Heart right ventricle (tissue), 16 donors: Measurements from ENCODE around the gene ERMARD. TPM values are rescaled to one million over a fixed set of nuclear protein-coding genes. Genes with fewer than 3 reads are reported as not detected.

Source experiments
- ATAC-seq, 8 donors: fragments of 200-7000 bp; cut with Tn5 transposase; one replicate each; pipeline ENCODE4 v1.9.1; 2020; ENCODE audit warnings: mild to moderate bottlenecking in 8 of 8, moderate library complexity in 8 of 8, moderate number of reproducible peaks in 1 of 8
- DNase-seq, 2 donors: peaks; one replicate each; pipeline ENCODE4 v3.0.0-alpha.2; 2020
- H3K27ac ChIP-seq, 10 donors: fragments of 200-600 bp; sonication (generic) in 2 of 10; one replicate each; pipeline versions ENCODE4 v1.5.0 to v1.8.0; 2020 to 2022; ENCODE audit warnings: mild to moderate bottlenecking in 3 of 10
- H3K27me3 ChIP-seq, 7 donors: fragments of 200-600 bp; one replicate each; pipeline ENCODE4 v1.8.0; 2021 to 2022; ENCODE audit warnings: mild to moderate bottlenecking in 2 of 7
- H3K36me3 ChIP-seq, 9 donors: fragments of 200-600 bp; sonication (generic) in 1 of 9; one replicate each; pipeline versions ENCODE4 v1.5.0 to v1.8.0; 2020 to 2022; ENCODE audit warnings: mild to moderate bottlenecking in 2 of 9
- H3K4me1 ChIP-seq, 9 donors: fragments of 200-600 bp; sonication (generic) in 1 of 9; one replicate each; pipeline versions ENCODE4 v1.5.0 to v1.8.0; 2020 to 2022; ENCODE audit warnings: mild to moderate bottlenecking in 4 of 9
- H3K4me3 ChIP-seq, 10 donors: fragments of 200-600 bp; sonication (generic) in 2 of 10; one replicate each; pipeline versions ENCODE4 v1.5.0 to v1.8.0; 2020 to 2022; ENCODE audit warnings: mild to moderate bottlenecking in 7 of 10, moderate library complexity in 2 of 10
- H3K9me3 ChIP-seq, 11 donors: fragments of 200-600 bp in 10 of 11; sonication (generic) in 2 of 11; one replicate each; pipeline versions ENCODE4 v1.5.0 to v1.8.0; 2013 to 2022; ENCODE audit warnings: mild to moderate bottlenecking in 2 of 11, control low read depth in 1 of 11, moderate library complexity in 1 of 11
- CTCF ChIP-seq, 9 donors: fragments of 200-600 bp; sonication (generic) in 2 of 9; IDR thresholded peaks; one replicate each; pipeline versions ENCODE4 v1.5.0 to v1.8.0; 2021 to 2022; ENCODE audit warnings: antibody characterized with exemption in 9 of 9, mild to moderate bottlenecking in 5 of 9, moderate library complexity in 1 of 9
- WGBS, 2 donors: extraction: QIAGEN DNeasy Blood & Tissue Kit; methylation state at CpG; one replicate each; pipeline ENCODE4 v1.1.7; 2013; ENCODE audit warnings: inconsistent platforms in 1 of 2; 5-methylcytosine and 5-hydroxymethylcytosine counted together
- intact Hi-C, 10 donors: fragments of 100-400 bp; cut with DNase I; formaldehyde crosslinking; loops; one replicate each; pipeline versions ENCODE4 v1.11.1 to v1.14.2; 2022
- polyA plus RNA-seq, 2 donors: library from polyadenylated mRNA; stranded (reverse); fragments of 200-250 nt; gene quantifications; one replicate each; pipeline ENCODE4 v1.2.3, GENCODE V29; 2013
- total RNA-seq, 10 donors: library from RNA; stranded (reverse); fragmentation: NEBNext Ultra II Directional in 3 of 10; extraction: Animal tissue kit (Norgen Biotek cat#: 25700) in 3 of 10; gene quantifications; one replicate each; pipeline versions ENCODE4 v1.2.1 to v1.2.4, GENCODE V29; 2021 to 2023
- donor health status: Arrhythmogenic right ventricular cardiomyopathy.
- donor health status: ischemic (EF 13 %, LVEDD 7.1; RV severe dilation, severe dysfunction).
- donor health status: healthy with polysubstance abuse.
- donor health status: DM: no; HTN: yes; CAD: no.
- donor health status: DM: no; HTN: no; CAD: no.
- donor health status: ischemic (EF 25% LVEDD 6.9; RV normal size, moderate dysfunction).
- donor health status: ischemic (EF 25% LVEDD 5.7; RV mildly dilated, moderate dysfunction).
- donor health status: healthy.
- donor health status: DM: yes; HTN: yes; CAD: no.
- donor health status: Ischemic cardiomyopathy.
- donor health status: ischemic (EF 35%, LVEDD 5.7; RV mildly dilated, moderate dysfunction).
- donor health status: nonischemic (EF 11% LVEDD 7.7; RV severe dilation, severe dysfunction).
- donor health status: DM: yes; HTN: yes; CAD: no.
- donor health status: PGD.
- donor health status: ischemic (EF 29% LVEDD 5.4; RV normal size, mild dysfunction).
- donor health status: nonischemic (EF 23%, LVEDD 6.1; RV moderate dilation, normal function).

The ERMARD gene
- total and polyA plus RNA-seq, 12 donors, result 7.5 to 38.5 (median 10.0) TPM

- WGBS, 2 donors, result 88% methylated on average over 10 of the region's 10 CpGs
- H3K9me3 ChIP-seq, result no peaks in the 10 kb centered on the region
- no peak for ATAC-seq
- TF ChIP-seq CTCF (IDR thresholded peaks at IDR 0.05), result no peak
- H3K4me3 ChIP-seq, result no peak overlapping the region
- DNase-seq, result no peak
- H3K36me3 ChIP-seq, result peaks cover 0 to 97% (median 23%) of the 10 kb centered on the region in 9 donors
- no peaks in the 10 kb centered on the region for H3K4me1 ChIP-seq
- no peak overlapping the region for H3K27ac ChIP-seq
- H3K27me3 ChIP-seq, result no peaks in the 10 kb centered on the region
- intact Hi-C loops, result no loop called here
Measured at GRCh38 chr6:169775321-169775720, 23.9 kb downstream of the ERMARD start.

GRCh38 chr6:169776379-169776778, 25.0 kb downstream of the ERMARD start:
- H3K27me3 ChIP-seq, result no peaks in the 10 kb centered on the region
- WGBS, 2 donors, result 95 to 96% methylated on average over 13 of the region's 13 CpGs
- no peaks in the 10 kb centered on the region for H3K4me1 ChIP-seq
- H3K36me3 ChIP-seq, result peaks cover 0 to 99% (median 23%) of the 10 kb centered on the region in 9 donors
- no peak for TF ChIP-seq CTCF (IDR thresholded peaks at IDR 0.05)
- H3K9me3 ChIP-seq, result no peaks in the 10 kb centered on the region
- ATAC-seq (no peak), DNase-seq (no peak)
- intact Hi-C loops, result no loop called here
- no peak overlapping the region for H3K27ac ChIP-seq
- no peak overlapping the region for H3K4me3 ChIP-seq

GRCh38 chr6:169777896-169778295, 26.5 kb downstream of the ERMARD start:
- no peak for TF ChIP-seq CTCF (IDR thresholded peaks at IDR 0.05)
- Histone ChIP-seq H3K27me3 (no peaks in the 10 kb centered on the region), H3K4me3 (no peak overlapping the region), H3K9me3 (no peaks in the 10 kb centered on the region), H3K4me1 (no peaks in the 10 kb centered on the region), H3K36me3 (peaks cover 0 to 88% (median 14%) of the 10 kb centered on the region in 9 donors), H3K27ac (no peak overlapping the region)
- DNase-seq, result no peak
- 94% methylated on average over 12 of the region's 12 CpGs for WGBS, 2 donors
- intact Hi-C loops, result no loop called here
- no peak for ATAC-seq

- no peak overlapping the region for H3K27ac ChIP-seq
- H3K36me3 ChIP-seq, result peaks cover 0 to 87% (median 14%) of the 10 kb centered on the region in 9 donors
- no peaks in the 10 kb centered on the region for H3K9me3 ChIP-seq
- 93 to 95% methylated on average over 12 of the region's 12 CpGs for WGBS, 2 donors
- no peak for TF ChIP-seq CTCF (IDR thresholded peaks at IDR 0.05)
- no peak for ATAC-seq
- H3K27me3 ChIP-seq, result no peaks in the 10 kb centered on the region
- no peak for DNase-seq
- H3K4me3 ChIP-seq, result no peak overlapping the region
- intact Hi-C loops, result no loop called here
- H3K4me1 ChIP-seq, result no peaks in the 10 kb centered on the region
Measured at GRCh38 chr6:169778646-169779045, 27.2 kb downstream of the ERMARD start.
